ENCODE results near the gene ZBTB4. TPM values are rescaled to one million over a fixed set of nuclear protein-coding genes. Genes with fewer than 3 reads are reported as not detected.

Gene ZBTB4
- total and polyA plus RNA-seq, 12 donors, result 17.8 to 80.1 (median 68.2) TPM

DNA sequence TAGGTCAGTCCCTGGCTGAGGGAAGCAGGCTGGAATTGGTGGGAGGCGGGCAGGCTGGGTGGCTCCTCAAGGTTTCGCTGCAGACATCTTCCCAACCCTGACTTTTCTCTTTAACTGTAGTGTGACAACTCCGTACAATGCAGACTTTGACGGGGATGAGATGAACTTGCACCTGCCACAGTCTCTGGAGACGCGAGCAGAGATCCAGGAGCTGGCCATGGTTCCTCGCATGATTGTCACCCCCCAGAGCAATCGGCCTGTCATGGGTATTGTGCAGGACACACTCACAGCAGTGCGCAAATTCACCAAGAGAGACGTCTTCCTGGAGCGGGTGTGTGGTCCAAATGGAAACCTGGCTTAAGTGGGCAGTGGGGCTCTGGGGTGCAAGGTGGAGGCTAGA is 19.7 kb upstream of the ZBTB4 start:
- Histone ChIP-seq H3K36me3 (peaks cover 18 to 99% (median 74%) of the 10 kb centered on the region in 9 donors), H3K27ac (no peak overlapping the region)

DNA sequence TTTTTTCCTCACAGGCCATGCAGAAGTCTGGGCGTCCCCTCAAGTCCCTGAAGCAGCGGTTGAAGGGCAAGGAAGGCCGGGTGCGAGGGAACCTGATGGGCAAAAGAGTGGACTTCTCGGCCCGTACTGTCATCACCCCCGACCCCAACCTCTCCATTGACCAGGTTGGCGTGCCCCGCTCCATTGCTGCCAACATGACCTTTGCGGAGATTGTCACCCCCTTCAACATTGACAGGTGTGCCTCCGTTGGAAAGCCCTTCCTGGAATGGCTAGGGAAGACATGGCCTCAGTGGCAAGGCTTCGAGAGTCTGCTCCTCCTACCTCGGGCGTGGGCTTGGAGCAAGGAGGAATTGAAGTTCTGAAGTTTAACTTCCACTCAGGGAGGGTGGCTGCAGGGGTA is 18.2 kb upstream of the ZBTB4 start:
- DNase-seq, result no peak
- peak overlapping the region in 8 of 10 donors; percentile 46 to 88 (median 80) for H3K27ac ChIP-seq
- H3K4me3 ChIP-seq, result no peak overlapping the region
- intact Hi-C loops (cut with DNase I), result no loop called here
- H3K4me1 ChIP-seq, result peaks cover 0 to 58% (median 30%) of the 10 kb centered on the region in 9 donors
- ATAC-seq, result no peak
- TF ChIP-seq, protein P1, sequence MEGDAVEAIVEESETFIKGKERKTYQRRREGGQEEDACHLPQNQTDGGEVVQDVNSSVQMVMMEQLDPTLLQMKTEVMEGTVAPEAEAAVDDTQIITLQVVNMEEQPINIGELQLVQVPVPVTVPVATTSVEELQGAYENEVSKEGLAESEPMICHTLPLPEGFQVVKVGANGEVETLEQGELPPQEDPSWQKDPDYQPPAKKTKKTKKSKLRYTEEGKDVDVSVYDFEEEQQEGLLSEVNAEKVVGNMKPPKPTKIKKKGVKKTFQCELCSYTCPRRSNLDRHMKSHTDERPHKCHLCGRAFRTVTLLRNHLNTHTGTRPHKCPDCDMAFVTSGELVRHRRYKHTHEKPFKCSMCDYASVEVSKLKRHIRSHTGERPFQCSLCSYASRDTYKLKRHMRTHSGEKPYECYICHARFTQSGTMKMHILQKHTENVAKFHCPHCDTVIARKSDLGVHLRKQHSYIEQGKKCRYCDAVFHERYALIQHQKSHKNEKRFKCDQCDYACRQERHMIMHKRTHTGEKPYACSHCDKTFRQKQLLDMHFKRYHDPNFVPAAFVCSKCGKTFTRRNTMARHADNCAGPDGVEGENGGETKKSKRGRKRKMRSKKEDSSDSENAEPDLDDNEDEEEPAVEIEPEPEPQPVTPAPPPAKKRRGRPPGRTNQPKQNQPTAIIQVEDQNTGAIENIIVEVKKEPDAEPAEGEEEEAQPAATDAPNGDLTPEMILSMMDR (IDR thresholded peaks at IDR 0.05), result no peak
- H3K36me3 ChIP-seq, result peaks cover 7 to 86% (median 60%) of the 10 kb centered on the region in 9 donors
- H3K27me3 ChIP-seq, result no peaks in the 10 kb centered on the region
- no peaks in the 10 kb centered on the region for H3K9me3 ChIP-seq
- 90% methylated on average over 14 of the region's 14 CpGs for WGBS, 2 donors

More for the DNA sequence above, 19.7 kb upstream of the ZBTB4 start:
- intact Hi-C loops (cut with DNase I), result no loop called here
- no peaks in the 10 kb centered on the region for H3K9me3 ChIP-seq
- ATAC-seq, result no peak
- 87 to 93% methylated on average over 11 of the region's 11 CpGs for WGBS, 2 donors
- no peak for DNase-seq
- no peak overlapping the region for H3K4me3 ChIP-seq
- peaks cover 0 to 43% (median 18%) of the 10 kb centered on the region in 9 donors for H3K4me1 ChIP-seq
- H3K27me3 ChIP-seq, result no peaks in the 10 kb centered on the region
- TF ChIP-seq, protein P1 (IDR thresholded peaks at IDR 0.05), result no peak

DNA sequence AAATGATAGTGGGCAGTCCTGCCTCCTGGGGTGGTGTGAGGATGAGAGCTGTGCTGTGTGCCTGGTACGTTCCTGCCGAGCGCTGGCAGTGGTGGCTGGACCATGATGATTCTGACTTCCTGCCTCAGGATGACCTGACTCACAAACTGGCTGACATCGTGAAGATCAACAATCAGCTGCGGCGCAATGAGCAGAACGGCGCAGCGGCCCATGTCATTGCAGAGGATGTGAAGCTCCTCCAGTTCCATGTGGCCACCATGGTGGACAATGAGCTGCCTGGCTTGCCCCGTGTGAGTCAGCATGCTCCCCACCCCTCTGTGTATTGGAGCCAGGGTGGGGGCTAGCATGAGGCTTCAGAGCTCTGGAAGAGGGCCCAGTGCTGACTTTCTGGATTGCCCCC is 17.8 kb upstream of the ZBTB4 start:
- peak overlapping the region in 1 of 10 donors; percentile 17 for H3K4me3 ChIP-seq
- TF ChIP-seq, protein P1 (IDR thresholded peaks at IDR 0.05), result no peak
- no peaks in the 10 kb centered on the region for H3K27me3 ChIP-seq
- ATAC-seq (peak; percentile 35 to 83 (median 70)), DNase-seq (peak in 1 of 2 donors; percentile 29)
- H3K9me3 ChIP-seq, result no peaks in the 10 kb centered on the region
- intact Hi-C loops (cut with DNase I), result no loop called here
- H3K36me3 ChIP-seq, result peaks cover 5 to 82% (median 55%) of the 10 kb centered on the region in 9 donors
- WGBS, 2 donors, result 68 to 74% methylated on average over 10 of the region's 10 CpGs
- peaks cover 0 to 61% (median 31%) of the 10 kb centered on the region in 9 donors for H3K4me1 ChIP-seq
- peak overlapping the region; percentile 46 to 88 (median 80) for H3K27ac ChIP-seq

DNA sequence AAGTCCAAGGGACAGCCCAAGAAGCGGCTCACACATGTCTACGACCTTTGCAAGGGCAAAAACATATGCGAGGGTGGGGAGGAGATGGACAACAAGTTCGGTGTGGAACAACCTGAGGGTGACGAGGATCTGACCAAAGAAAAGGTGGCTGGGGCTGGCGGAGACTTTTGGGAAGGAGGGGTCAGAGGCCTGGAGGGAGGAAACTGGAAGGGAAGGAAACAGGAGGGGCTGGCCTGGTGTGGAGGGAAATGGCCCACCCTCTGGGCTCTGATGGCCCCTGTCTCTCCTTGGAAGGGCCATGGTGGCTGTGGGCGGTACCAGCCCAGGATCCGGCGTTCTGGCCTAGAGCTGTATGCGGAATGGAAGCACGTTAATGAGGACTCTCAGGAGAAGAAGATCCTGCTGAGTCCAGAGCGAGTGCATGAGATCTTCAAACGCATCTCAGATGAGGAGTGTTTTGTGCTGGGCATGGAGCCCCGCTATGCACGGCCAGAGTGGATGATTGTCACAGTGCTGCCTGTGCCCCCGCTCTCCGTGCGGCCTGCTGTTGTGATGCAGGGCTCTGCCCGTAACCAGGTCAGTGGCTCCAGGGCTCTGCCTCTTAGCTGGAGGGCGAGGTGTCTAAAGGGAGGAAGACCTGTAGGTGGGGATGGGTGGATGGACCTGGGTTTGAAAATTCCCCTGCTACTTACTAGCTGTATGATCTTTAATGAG is 17.2 kb upstream of the ZBTB4 start:
- DNase-seq (peak in 1 of 2 donors; percentile 50), ATAC-seq (peak; percentile 70 to 91 (median 82))
- TF ChIP-seq, protein P1 (IDR thresholded peaks at IDR 0.05), result no peak
- intact Hi-C loops (cut with DNase I), result no loop called here
- H3K36me3 ChIP-seq, result peaks cover 0 to 79% (median 51%) of the 10 kb centered on the region in 9 donors
- no peaks in the 10 kb centered on the region for H3K9me3 ChIP-seq
- no peaks in the 10 kb centered on the region for H3K27me3 ChIP-seq
- H3K4me3 ChIP-seq, result peak overlapping the region in 2 of 10 donors; percentile 7 to 17
- H3K4me1 ChIP-seq, result peaks cover 0 to 66% (median 31%) of the 10 kb centered on the region in 9 donors
- H3K27ac ChIP-seq, result peak overlapping the region; percentile 46 to 88 (median 80)
- WGBS, 2 donors, result 69 to 75% methylated on average over 20 of the region's 20 CpGs

Data from heart right ventricle (tissue), 16 donors.